ENCODE results near the gene C1orf21.

Gene C1orf21

DNA sequence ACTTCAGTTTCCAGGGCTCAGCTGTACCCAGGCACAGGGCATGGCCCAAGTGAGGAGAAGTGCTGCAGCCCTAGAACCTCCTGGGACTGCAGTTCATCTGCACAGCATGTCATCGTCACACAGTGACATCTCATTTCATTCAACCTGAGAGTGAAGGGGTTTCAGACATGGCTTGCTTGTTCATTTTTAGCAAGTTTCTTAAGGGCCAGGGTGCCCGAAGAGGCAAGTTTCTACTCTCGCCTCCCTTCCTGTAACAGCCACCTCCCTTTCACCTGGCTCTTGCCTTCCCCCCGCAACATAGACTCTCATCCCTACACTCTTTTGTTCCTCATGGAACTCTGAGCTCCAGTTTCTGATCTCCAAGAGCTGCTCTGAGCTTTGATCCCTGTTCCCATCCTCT is 108.1 kb downstream of the C1orf21 start:
- ChIA-PET CTCF (interaction anchor here (0.9 to 1.4 kb wide), 4 partner anchors 10 to 114 kb away, joined by 3 to 4 read pairs (median 3); no protein-coding TSS in a partner anchor), POLR2A (interaction anchor here (0.7 kb wide), 1 partner anchor 29 kb away, joined by 4 read pairs; no protein-coding TSS in a partner anchor)
- TF ChIP-seq, protein P1, sequence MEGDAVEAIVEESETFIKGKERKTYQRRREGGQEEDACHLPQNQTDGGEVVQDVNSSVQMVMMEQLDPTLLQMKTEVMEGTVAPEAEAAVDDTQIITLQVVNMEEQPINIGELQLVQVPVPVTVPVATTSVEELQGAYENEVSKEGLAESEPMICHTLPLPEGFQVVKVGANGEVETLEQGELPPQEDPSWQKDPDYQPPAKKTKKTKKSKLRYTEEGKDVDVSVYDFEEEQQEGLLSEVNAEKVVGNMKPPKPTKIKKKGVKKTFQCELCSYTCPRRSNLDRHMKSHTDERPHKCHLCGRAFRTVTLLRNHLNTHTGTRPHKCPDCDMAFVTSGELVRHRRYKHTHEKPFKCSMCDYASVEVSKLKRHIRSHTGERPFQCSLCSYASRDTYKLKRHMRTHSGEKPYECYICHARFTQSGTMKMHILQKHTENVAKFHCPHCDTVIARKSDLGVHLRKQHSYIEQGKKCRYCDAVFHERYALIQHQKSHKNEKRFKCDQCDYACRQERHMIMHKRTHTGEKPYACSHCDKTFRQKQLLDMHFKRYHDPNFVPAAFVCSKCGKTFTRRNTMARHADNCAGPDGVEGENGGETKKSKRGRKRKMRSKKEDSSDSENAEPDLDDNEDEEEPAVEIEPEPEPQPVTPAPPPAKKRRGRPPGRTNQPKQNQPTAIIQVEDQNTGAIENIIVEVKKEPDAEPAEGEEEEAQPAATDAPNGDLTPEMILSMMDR (IDR thresholded peaks at IDR 0.05; ENCODE audit: control extremely low read depth, extremely low read depth, low read depth, missing control alignments), result no peak
- peak; percentile 34 for DNase-seq (ENCODE audit: extremely low spot score)

DNA sequence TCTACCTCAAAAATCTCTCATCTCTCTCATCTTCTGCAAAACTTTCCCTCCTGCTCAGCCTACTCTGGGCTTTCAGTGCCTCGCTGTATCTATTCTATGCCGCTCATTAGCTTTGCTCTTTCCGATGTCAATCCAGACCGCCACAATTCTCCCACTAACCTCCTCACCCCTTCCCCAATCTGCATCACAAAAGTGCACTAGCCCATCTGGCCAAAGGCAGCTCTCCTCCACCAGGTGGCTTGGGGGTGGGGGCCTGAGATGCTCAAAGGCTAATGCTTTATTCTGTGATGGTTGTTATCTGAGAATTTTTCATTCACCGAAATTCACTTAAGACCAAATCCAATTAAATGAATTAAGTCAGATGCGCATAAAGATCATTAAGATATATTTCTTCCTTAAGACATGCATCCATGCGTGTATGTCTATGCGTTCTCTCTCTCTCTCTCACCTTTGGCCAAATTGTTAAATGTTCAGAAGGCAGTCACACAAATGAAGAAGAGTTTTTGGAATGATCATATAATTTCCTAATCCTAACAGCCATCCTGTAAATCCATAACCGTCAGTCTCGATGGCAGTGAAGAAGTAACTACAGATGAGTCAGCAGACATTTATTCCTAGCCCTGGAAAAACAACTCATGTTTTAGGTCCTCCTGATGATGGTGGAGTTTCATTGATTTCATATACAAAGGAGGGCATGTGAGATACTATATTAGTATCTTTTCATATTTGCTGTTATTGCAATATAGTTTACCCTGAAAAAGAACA is 111.3 kb downstream of the C1orf21 start:
- ChIA-PET CTCF (interaction anchor here (1.0 to 2.1 kb wide), 3 partner anchors 10 to 166 kb away, joined by 4 to 7 read pairs (median 5); no protein-coding TSS in a partner anchor), POLR2A (no interaction called here)
- no peak for DNase-seq (ENCODE audit: extremely low spot score)
- TF ChIP-seq, protein P1 (IDR thresholded peaks at IDR 0.05; ENCODE audit: control extremely low read depth, extremely low read depth, low read depth, missing control alignments), result no peak

DNA sequence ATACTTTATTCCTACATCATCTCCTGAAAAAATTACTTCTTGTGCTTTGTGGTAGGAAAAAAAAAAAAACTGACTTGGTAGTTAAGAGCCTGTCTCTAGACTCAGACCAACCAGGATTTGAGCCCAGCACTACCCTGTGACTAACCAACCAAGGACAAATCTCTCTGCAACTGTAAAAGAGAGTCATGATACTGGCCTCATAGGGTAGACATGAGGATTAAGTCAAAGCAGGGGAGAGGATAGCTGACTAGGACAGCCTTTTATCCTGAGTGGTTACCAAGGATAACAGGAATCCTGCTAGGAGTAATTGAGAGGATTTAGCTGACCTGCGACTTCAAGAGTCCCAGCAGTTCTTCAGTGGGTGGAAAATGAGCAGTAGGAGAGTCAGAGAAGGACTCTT is 112.8 kb downstream of the C1orf21 start:
- DNase-seq (ENCODE audit: extremely low spot score), result no peak
- POLR2A ChIA-PET, result no interaction called here
- CTCF ChIA-PET, result interaction anchor here (1.7 kb wide), 1 partner anchor 10 kb away, joined by 4 read pairs; no protein-coding TSS in a partner anchor
- TF ChIP-seq, protein P1 (IDR thresholded peaks at IDR 0.05; ENCODE audit: control extremely low read depth, extremely low read depth, low read depth, missing control alignments), result no peak

DNA sequence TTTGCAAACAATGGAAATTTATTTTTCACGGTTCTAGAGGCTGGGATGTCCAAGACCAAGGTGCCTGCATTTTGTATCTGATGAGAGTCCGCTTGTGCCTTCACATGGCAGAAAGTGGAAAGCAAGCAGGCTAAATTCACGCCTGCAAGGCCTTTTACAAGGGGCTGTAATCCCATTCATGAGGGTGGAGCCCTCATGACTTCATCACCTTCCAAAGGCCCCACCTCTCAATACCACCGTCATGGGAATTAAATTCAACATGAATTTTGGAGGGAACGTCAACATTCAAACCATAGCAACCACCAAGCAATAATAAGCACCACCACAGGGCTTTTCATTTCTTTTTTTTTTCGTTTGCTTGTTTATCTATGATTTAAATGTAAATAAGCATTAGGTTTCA is 115.3 kb downstream of the C1orf21 start:
- CTCF ChIA-PET, result no interaction called here
- DNase-seq (ENCODE audit: extremely low spot score), result no peak
- TF ChIP-seq, protein P1 (IDR thresholded peaks at IDR 0.05; ENCODE audit: control extremely low read depth, extremely low read depth, low read depth, missing control alignments), result no peak
- POLR2A ChIA-PET, result no interaction called here

DNA sequence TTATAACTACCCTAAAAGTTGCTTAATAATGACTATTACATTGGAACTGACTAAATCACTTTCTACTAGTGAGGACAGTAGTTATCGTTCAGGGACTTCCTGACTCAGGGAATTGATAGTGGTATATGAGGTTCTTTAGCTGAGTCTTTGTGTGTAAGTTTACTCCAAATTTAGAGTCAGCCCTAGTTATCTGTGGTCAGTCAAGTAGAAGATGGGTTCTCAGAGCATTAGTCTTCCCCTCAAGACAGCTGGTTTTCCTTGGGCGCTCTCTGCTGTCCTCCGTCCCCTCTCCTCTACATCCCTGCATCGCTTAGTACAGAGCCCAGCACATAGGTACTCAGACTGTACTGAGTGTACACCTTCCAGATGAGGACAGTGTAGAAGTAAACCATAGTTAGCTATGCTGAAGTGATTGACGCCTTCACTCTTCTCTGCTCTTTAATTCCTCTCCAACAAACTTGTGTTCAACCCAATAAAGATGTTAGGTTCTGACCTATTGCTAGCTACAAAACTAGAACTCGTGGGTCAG is 116.5 kb downstream of the C1orf21 start:
- ChIA-PET CTCF (interaction anchor here (1.1 to 1.2 kb wide), 2 partner anchors 11 to 19 kb away, joined by 3 to 6 read pairs; no protein-coding TSS in a partner anchor), POLR2A (no interaction called here)
- no peak for DNase-seq (ENCODE audit: extremely low spot score)
- TF ChIP-seq, protein P1 (IDR thresholded peaks at IDR 0.05; ENCODE audit: control extremely low read depth, extremely low read depth, low read depth, missing control alignments), result no peak

DNA sequence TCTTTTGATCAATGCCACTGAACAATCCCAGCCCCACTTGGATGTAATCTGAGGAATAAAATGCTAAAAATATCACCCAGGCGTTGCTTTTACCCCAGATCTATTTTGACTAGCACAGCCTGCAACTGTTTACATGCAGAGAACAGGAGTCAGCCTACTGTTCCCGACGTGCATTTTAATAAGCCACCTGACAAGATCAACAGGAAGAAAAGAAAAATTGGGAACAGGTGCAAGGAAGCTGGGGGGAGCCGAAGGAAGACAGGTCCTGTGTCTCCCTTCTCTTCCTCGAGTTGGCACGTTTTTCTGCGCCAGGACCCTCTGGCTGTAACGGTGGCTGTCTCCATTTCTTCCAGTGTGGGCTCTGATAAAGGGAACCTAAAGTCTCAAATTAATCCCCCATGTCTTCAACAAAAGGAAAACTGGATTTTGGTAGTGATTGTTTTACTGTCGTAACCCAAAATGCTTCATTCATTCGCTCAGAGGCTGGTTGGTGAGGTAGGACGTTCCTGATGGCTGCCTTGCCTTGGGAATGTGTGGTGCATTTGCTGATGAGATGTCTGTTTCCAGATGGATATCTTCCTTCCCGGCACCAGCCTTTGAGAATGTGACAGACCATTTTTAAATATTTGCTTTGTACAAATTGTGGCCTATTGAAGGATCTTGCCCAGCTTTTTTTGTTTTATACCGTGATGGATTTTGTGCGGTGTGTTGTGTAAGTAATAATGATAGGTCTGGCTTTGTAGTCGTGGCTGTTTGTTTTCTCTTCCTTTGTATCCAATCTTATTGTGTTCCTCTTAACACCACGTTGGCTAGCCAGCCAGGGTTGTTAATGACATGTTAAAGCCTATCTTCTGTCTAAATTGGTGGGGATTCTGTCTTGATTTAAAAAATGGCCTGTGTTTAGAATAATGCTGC is 117.5 kb downstream of the C1orf21 start:
- DNase-seq (ENCODE audit: extremely low spot score), result no peak
- POLR2A ChIA-PET, result no interaction called here
- TF ChIP-seq, protein P1 (IDR thresholded peaks at IDR 0.05; ENCODE audit: control extremely low read depth, extremely low read depth, low read depth, missing control alignments), result no peak
- CTCF ChIA-PET, result interaction anchor here (1.1 to 1.2 kb wide), 2 partner anchors 12 to 18 kb away, joined by 3 to 6 read pairs; no protein-coding TSS in a partner anchor
